Activated CD4-positive, alpha-beta T cell treated with anti-CD3 and anti-CD28 coated beads, Interleukin-2, amount 50 U/mL, for 48 hours (primary cell): ENCODE measurements around the gene JDP2.

Experiments
- DNase-seq, 2 experiments: peaks; one replicate each; pipeline ENCODE4 v3.0.0-alpha.2; 2020

Gene JDP2

DNA sequence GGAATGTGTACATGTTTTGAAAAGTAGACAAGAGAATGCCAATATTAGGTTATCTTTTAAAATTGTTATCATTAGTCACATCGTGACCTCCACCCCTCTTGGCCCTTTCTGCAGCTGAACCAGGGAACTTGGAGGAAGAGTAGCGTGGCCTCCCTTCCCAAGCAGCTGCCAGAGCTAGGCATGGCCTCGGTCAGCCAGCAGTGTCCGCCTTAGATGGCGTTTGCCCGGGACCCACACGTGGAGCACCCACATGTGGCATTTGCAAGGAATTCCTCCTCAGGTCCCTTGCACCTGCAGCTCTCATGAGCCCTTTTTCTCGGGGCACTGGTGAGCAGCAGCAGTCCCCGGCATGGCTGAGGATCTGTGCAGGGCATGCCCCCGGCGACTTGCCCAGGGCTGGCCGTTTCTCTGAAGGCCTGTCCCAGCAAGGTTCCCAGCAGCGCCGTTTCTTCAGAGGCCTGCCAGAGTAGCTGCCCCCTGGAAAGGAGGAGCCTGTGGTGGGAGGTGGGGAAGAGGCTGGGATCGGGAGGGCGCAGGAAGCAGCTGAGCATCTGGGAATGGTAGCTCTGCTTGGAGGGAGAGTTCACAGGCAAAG lies 10.8 kb downstream of the JDP2 start:
- DNase-seq: no peak

DNA sequence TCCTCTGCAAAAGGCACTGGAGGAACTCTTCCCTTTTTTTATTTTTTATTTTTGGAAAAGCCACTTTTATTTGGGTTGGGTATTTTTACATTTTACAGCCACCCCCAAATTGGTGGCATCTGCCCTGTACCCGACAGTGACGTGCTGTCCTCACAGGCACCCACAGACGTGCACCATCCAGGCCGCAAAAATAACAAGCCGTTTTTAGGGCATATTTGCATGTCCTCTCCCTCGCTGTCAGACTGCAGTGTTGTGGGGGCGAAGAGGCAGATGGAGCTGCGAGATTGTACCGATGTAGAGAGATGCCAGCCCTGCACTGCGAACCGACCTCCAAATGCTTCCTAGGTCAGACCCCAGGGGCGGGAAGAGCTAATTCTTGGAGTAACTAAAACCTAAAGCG lies 12.2 kb downstream of the JDP2 start:
- no peak for DNase-seq

DNA sequence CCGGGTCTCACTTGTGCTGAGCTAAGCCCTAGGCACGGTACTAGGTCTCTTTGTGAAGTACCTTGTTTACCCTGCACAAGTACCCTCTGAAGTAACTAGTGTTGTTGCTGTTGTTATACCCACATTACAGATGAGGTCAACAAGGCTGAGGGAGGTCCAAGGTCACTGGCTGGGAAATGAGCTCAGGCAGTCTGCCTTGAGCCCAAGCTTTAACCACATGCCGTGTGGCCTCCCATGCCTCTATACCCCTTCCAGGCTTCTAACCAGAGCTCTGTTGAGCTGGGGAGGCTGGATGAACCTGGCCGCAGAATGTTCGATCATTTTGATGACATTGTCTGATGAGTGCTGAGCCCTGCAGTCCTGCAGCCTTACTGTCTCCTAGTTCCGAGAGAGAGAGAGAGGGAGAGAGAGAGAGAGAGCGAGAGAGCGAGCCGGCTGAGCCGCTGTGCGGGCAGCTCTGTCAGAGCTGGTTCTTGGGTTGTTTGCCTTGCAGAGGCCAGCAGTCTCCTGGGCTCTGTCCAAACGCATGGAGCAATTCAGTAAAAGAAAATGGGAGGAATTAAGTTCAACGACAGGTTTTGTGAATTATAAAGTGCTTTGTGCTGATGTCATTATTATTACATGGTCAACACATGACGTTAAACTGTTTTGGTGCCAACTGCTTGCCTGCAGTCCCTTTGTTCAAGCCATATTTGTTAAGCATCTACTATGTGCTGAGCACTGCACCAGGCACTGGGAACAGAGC lies 13.1 kb downstream of the JDP2 start:
- no peak for DNase-seq

- no peak for DNase-seq
These were observed 13.9 kb downstream of the JDP2 start for GRCh38 chr14:75441728-75442127.

GRCh38 chr14:75442166-75442565 lies 14.3 kb downstream of the JDP2 start:
- DNase-seq: no peak

- no peak for DNase-seq
These were observed 14.8 kb downstream of the JDP2 start for GRCh38 chr14:75442642-75443041.

- no peak for DNase-seq
These were observed 15.6 kb downstream of the JDP2 start for GRCh38 chr14:75443203-75443969.

GRCh38 chr14:75445236-75445635 lies 17.4 kb downstream of the JDP2 start:
- DNase-seq: no peak

DNA sequence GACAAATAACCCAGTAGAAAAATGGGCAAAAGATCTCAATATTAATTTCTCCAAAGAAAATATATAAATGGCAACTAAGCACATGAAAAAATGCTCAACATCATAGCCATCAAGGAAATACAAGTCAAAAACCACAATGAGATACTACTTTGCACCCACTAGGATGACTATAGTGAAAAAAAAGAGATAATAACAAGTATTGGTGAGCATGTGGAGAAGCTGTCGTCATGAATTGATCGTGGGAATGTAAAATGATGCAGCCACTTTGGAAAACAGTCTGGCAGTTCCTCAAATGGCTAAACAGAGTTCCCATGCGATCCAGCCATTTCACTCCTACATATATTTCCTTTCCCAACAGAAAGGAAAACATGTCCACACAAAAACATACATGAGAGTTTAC lies 18.1 kb downstream of the JDP2 start:
- no peak for DNase-seq

DNA sequence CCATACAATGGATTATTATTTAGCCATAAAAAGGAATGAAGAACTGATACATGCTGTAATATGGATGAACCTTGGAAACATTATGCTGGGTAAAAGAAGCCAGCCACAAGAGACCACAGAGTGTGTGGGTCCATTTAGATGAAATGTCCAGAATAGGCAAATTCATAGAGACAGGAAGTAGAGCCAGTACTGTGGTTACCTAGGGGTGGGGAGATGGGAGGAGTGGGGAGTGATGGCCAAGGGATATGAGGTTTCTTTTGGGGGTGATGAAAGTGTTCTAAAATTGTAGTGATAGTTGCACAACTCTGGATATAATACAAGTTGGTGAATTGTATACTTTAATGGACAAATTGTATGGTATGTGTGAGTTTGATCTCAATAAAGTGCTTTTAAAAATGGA lies 18.6 kb downstream of the JDP2 start:
- DNase-seq: no peak

DNA sequence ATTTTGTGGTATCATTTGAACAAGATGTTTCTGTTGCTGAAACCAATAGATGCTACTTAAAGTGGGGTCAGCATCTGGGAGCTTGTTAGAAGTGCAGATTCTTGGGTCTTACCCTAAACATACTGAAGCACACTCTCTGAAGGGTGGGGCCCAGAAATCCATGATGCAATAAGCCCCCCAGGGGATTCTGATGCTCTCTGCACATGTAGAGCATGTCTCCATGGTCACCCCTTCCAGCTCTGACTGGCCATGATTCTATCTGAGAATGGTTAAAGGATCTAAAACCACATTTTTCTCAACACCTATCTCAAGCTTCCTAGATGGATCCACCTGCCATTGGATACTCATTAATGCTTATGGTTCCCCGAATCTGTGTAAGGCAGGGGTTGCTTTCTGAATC lies 20.4 kb downstream of the JDP2 start:
- no peak for DNase-seq

DNA sequence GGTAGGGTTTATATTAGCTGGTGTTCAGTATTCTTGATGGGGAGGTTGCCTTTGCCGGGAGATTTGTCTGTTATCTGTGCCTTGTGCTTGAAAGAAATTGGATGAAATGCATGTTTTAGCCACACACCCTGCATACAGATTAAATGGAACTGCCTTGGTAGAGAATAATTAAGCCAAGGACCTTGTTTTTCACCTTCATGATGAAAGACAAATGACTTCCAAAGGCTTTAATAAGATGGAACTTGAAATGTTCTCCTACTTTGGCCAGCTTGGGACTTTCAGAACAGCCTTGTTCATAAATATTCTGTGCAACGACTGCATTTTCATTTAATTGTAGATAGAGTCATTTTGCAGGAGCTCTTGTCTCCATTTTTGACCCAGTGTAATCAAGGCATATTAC lies 21.2 kb downstream of the JDP2 start:
- DNase-seq: no peak

DNA sequence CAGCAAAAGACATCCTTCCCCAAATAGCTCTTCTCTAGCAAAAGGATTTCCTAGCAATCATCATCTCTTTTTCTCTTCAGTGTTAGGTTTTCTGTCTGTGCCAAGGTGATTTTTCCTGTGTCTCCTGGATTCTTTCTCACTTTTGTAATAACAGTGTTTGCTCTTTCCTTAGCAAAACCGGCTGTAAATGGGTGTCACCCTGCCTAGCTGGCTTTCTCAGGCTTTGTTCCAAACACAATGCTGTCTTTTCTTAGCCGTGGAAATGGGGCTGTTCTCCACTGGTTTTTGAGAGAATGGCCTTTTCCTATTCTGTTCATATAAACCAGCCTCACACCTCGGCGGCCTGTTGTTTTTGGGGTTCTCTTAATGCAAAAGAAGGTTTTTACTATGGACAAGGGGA lies 21.9 kb downstream of the JDP2 start:
- DNase-seq: no peak

DNA sequence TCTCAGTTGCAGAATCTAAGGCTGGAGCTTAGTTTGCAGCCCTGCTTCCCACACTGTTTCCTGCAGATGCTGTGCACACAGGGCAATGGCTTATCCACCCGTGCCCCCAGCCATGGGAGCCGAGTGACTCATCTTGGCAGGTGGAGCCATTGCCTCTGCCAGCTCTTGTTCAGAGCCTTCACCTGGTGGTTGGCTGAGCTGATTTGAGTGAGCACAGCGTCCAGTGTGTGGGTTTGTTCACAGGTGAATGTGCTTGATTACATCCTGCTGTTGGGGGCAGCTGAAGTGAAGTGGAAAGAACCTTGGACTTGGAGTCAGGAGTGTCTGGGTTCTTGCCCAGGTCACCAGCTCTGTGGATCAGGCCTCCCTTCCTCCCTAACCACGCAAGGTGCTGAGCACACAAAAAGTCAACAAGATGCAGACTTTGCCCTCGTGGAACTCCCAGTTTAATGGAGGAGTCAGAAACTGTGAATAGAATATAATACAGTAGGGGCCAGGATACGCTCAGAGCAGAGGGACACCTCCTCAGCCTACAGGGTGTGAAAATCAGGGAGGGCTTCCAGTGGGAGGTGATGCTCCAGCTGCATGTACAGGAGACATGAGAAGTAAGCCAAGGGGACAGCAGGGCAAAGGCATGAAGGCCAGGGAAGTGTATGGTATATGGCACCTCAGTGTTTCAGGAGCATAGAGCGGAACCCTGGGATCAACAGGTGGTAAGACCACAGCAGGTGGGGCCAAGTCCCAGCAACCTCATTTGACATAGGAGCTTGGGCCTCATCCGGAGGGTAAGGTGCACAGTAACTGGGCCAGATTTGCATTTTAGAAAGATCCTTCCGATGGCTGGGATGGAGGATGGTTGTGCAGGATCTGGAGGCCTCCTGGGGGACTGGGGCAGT lies 22.8 kb downstream of the JDP2 start:
- no peak for DNase-seq

- no peak for DNase-seq
These were observed 24.5 kb downstream of the JDP2 start for GRCh38 chr14:75452324-75452723.

DNA sequence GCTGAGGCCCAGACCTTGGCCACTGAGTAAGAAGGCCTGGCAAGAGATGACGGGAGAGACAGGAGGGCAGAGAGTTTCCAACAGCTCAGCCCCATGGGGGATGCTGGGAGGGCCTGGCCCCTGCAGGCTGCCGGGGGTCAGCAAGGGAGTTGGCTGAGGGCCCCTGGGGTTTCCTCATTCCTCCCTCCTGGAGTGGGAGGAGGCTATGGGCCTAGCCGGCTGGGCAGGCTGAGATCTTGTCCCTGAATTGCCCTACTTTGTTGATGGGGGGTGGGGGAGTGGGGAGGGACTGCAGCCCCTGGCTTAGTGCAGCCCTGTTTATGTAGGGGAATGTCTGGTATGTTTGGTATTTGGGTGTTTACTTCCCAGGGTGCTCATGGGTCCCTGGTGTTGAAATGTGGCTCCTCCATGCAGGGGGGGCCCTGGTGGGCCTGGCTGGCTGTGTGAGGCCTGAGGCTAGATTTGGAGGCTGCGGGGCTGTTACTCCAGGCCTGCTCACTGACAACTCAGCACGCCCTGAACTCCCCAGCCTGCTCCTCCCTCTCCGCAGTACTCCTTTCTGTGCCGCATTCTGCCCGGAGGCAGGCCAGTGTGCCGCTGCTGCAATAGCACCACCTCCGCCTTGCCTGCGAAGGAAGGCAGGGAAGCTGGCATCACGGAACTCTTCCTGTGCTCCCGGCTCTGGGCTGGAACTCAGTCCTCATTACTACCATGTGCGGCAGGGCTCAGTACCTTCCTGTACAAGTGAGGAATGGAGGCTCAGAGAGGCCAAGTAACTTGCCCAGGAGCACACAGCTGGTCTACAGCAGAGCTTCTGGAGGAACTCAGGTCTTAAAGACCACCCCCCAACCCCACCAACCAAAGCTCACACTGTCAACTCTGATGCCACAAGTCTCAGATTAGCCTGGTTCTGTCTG lies 25.3 kb downstream of the JDP2 start:
- DNase-seq: no peak

DNA sequence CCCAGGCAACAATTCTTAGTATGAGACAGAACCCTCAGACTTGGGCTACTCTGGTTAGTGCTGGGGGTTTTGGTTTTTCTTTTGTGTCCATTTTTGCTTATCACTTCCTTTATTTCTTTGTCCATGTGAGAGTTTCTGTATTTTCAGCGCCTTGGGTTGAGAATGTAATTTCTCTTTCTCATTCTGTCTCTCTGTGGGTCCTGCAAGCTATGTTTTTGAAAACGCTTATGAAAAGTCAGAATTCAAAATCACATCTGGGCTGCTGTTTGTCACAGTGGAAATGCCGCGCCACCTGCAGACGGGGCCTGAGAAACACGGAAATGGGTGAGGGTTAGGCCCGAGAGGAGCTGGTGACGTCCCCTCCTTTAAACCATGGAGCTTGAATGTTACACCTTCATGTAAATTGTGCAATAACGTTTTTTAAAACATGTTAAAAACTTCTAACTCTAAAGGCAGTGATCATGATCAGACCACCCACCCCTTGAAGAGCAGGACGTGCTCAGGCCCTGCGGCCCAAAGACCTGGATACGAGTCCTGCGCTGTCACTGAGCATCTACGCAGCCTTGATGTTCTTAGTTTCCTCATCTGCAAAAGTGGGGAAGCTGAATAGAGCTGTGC lies 26.1 kb downstream of the JDP2 start:
- peak in 1 of 2 experiments; percentile 9 for DNase-seq

- DNase-seq: no peak
These were observed 27.2 kb downstream of the JDP2 start for GRCh38 chr14:75454963-75455546.

DNA sequence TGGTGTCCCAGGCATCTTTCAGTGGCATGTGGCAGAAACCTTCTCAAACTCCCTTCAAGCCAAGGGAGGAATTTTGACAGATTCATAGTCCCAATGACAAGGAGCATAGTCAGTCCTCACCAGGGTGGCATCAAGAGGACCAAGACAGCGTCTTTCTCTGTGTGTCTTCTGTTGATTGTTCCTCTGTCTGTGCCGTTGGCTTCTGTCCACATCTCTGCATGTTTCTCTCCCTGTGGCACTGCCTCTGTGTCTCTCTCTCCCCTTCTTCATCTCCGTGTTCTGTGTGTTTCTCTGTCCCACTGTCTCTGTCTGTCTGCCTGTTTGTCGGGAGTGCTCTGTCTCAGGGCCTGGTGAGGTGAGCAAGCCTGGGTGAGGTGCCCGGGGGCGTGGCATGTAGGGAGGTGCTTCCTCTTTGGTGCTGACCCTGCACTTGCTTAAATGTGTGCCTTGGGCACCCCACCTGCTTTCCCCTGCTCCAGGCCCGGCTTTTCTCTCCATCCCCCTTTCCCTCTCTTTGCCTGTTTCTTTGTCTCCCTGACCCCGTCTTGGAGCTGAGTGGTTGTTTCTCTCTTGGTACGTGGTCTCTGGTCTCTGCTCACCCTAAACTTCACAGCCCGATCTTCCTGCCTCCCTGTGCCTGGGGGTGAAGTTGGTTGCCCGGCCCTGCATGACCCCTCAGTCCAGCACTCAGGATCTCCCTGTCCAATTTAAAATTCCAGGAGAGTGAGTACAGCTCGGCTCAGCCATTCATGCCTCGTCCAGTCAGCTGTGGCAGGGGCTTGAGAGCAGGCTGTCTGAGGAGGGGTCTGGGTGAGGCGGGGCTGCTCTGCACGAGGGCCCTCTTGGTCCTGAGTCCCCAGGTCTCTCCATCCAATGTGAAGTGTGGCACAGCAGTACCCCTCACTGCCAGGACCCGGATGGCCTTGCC lies 28.5 kb downstream of the JDP2 start:
- no peak for DNase-seq

GRCh38 chr14:75456997-75457335 lies 29.1 kb downstream of the JDP2 start:
- DNase-seq: no peak
